H1 (cell line): Measurements from ENCODE around the gene ADCY3. TPM values are rescaled to one million over a fixed set of nuclear protein-coding genes. Genes with fewer than 3 reads are reported as not detected.

Experiments
- BRCA1 ChIP-seq: IDR thresholded peaks from 2 replicates; pipeline ENCODE4 v1.6.1; 2012; ENCODE audit warnings: low read depth, low read length, improper control_type of control experiment
- HDAC6 ChIP-seq: IDR thresholded peaks from one replicate; pipeline ENCODE4 v1.7.1; 2012; ENCODE audit warnings: low read depth, mild to moderate bottlenecking, inconsistent platforms, low read length, moderate library complexity
- MAFK ChIP-seq: IDR thresholded peaks from 2 replicates; pipeline ENCODE4 v1.6.1; 2012; ENCODE audit warnings: low read depth, mild to moderate bottlenecking, improper control_type of control experiment, low read length
- PHF8 ChIP-seq: fragments of 200-600 bp; sonication (generic); conservative IDR thresholded peaks from 2 replicates; pipeline ENCODE4 v1.7.1; 2012; ENCODE audit warnings: low read depth, mild to moderate bottlenecking, inconsistent platforms, low read length, moderate library complexity
- RAD21 ChIP-seq, 2 experiments: IDR thresholded peaks in 1 of 2; conservative IDR thresholded peaks in 1 of 2; 2 replicates each; pipeline ENCODE4 v1.6.1; 2011; ENCODE audit warnings: low read depth in 2 of 2, low read length in 2 of 2, improper control_type of control experiment in 1 of 2, inconsistent platforms in 1 of 2, mild to moderate bottlenecking in 1 of 2, moderate library complexity in 1 of 2
- SAP30 ChIP-seq: fragments of 300-600 bp; sonication (generic); IDR thresholded peaks from 2 replicates; pipeline ENCODE4 v1.7.1; 2012; ENCODE audit warnings: low read length, moderate library complexity, mild to moderate bottlenecking, inconsistent platforms; ENCODE audit not compliant: insufficient read depth, insufficient replicate concordance
- SIN3A ChIP-seq, 2 experiments: IDR thresholded peaks in 1 of 2; conservative IDR thresholded peaks in 1 of 2; 2 replicates each; pipeline ENCODE4 v1.6.1; 2011 to 2012; ENCODE audit warnings: low read length in 2 of 2, improper control_type of control experiment in 1 of 2, low read depth in 1 of 2, mild to moderate bottlenecking in 1 of 2
- SIX5 ChIP-seq: IDR thresholded peaks from 2 replicates; pipeline ENCODE4 v1.6.1; 2011; ENCODE audit warnings: mild to moderate bottlenecking, low read depth, low read length
- TAF7 ChIP-seq: optimal IDR thresholded peaks from 2 replicates; pipeline ENCODE3; 2011; ENCODE audit warnings: low read depth, mild to moderate bottlenecking, inconsistent platforms, low read length, moderate library complexity, borderline replicate concordance
- TCF12 ChIP-seq: IDR thresholded peaks from 2 replicates; pipeline ENCODE4 v1.6.1; 2011; ENCODE audit warnings: low read depth, mild to moderate bottlenecking, low read length
- polyA plus RNA-seq, 7 experiments: library from polyadenylated mRNA; depleted of rRNA in 3 of 7; stranded (reverse) in 5 of 7; unstranded in 2 of 7; fragments of >200 nt in 5 of 7; fragments of 200-250 nt in 2 of 7; gene quantifications; 1 replicate in 5 of 7; 2 replicates in 1 of 7; 4 replicates in 1 of 7; pipeline versions ENCODE4 v1.2.1 to v1.2.3, GENCODE V29; 2011 to 2013; ENCODE audit warnings: missing spikeins in 2 of 7, mixed read lengths in 2 of 7
- total RNA-seq: library from RNA; stranded (reverse); fragmentation: NEBNext Ultra II Directional; extraction: Animal tissue kit (Norgen Biotek cat#: 25700); gene quantifications from 2 replicates; pipeline ENCODE4 v1.2.1, GENCODE V29; 2021
- TF ChIP-seq, protein P1 (sequence below): fragments of 300-600 bp; sonication (generic); IDR thresholded peaks from 2 replicates; pipeline ENCODE4 v1.7.1; 2012; ENCODE audit warnings: low read length, moderate library complexity, mild to moderate bottlenecking, inconsistent platforms; ENCODE audit not compliant: insufficient replicate concordance

ADCY3 gene
- total and polyA plus RNA-seq, 2 of the 8 experiments (the other 6 are each of a cell fraction or from before 2014, with no cell fraction given): 45.1 to 52.9 TPM

DNA sequence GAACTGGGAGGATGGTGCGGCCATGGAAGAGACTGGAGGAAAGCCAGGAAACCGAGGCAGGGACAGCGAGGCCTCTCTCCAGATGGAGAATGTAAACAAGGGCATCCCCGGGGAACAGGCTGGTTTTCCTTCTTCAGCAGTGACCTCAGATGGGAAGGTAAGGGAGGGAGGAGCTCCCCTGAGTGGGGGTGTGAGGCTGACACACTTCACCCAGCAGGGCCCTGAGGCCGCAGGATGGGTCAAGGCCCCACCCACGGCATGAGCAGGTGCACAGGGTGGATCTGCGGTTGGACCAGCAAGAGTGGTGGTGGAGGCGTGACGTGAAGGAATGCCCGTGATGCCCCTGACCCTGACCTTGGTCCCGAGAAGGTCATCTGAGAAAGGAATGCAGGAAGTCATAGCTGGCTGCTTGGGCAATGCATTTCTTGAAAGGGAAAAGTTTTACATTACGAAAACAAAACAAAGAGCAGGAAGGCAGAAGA is 48.1 kb downstream of the ADCY3 start (continued):
- TF ChIP-seq, protein P1, sequence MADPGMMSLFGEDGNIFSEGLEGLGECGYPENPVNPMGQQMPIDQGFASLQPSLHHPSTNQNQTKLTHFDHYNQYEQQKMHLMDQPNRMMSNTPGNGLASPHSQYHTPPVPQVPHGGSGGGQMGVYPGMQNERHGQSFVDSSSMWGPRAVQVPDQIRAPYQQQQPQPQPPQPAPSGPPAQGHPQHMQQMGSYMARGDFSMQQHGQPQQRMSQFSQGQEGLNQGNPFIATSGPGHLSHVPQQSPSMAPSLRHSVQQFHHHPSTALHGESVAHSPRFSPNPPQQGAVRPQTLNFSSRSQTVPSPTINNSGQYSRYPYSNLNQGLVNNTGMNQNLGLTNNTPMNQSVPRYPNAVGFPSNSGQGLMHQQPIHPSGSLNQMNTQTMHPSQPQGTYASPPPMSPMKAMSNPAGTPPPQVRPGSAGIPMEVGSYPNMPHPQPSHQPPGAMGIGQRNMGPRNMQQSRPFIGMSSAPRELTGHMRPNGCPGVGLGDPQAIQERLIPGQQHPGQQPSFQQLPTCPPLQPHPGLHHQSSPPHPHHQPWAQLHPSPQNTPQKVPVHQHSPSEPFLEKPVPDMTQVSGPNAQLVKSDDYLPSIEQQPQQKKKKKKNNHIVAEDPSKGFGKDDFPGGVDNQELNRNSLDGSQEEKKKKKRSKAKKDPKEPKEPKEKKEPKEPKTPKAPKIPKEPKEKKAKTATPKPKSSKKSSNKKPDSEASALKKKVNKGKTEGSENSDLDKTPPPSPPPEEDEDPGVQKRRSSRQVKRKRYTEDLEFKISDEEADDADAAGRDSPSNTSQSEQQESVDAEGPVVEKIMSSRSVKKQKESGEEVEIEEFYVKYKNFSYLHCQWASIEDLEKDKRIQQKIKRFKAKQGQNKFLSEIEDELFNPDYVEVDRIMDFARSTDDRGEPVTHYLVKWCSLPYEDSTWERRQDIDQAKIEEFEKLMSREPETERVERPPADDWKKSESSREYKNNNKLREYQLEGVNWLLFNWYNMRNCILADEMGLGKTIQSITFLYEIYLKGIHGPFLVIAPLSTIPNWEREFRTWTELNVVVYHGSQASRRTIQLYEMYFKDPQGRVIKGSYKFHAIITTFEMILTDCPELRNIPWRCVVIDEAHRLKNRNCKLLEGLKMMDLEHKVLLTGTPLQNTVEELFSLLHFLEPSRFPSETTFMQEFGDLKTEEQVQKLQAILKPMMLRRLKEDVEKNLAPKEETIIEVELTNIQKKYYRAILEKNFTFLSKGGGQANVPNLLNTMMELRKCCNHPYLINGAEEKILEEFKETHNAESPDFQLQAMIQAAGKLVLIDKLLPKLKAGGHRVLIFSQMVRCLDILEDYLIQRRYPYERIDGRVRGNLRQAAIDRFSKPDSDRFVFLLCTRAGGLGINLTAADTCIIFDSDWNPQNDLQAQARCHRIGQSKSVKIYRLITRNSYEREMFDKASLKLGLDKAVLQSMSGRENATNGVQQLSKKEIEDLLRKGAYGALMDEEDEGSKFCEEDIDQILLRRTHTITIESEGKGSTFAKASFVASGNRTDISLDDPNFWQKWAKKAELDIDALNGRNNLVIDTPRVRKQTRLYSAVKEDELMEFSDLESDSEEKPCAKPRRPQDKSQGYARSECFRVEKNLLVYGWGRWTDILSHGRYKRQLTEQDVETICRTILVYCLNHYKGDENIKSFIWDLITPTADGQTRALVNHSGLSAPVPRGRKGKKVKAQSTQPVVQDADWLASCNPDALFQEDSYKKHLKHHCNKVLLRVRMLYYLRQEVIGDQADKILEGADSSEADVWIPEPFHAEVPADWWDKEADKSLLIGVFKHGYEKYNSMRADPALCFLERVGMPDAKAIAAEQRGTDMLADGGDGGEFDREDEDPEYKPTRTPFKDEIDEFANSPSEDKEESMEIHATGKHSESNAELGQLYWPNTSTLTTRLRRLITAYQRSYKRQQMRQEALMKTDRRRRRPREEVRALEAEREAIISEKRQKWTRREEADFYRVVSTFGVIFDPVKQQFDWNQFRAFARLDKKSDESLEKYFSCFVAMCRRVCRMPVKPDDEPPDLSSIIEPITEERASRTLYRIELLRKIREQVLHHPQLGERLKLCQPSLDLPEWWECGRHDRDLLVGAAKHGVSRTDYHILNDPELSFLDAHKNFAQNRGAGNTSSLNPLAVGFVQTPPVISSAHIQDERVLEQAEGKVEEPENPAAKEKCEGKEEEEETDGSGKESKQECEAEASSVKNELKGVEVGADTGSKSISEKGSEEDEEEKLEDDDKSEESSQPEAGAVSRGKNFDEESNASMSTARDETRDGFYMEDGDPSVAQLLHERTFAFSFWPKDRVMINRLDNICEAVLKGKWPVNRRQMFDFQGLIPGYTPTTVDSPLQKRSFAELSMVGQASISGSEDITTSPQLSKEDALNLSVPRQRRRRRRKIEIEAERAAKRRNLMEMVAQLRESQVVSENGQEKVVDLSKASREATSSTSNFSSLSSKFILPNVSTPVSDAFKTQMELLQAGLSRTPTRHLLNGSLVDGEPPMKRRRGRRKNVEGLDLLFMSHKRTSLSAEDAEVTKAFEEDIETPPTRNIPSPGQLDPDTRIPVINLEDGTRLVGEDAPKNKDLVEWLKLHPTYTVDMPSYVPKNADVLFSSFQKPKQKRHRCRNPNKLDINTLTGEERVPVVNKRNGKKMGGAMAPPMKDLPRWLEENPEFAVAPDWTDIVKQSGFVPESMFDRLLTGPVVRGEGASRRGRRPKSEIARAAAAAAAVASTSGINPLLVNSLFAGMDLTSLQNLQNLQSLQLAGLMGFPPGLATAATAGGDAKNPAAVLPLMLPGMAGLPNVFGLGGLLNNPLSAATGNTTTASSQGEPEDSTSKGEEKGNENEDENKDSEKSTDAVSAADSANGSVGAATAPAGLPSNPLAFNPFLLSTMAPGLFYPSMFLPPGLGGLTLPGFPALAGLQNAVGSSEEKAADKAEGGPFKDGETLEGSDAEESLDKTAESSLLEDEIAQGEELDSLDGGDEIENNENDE: no peak
- no peak for TF ChIP-seq TAF7
- TF ChIP-seq SAP30: no peak
- no peak for TF ChIP-seq HDAC6
- no peak for TF ChIP-seq SIX5
- no peak for TF ChIP-seq SIN3A (conservative IDR thresholded peaks at IDR 0.05 in 1 of 2, IDR thresholded peaks at IDR 0.05 in 1 of 2; ENCODE audit: low read depth in 1 of 2, low read length in 2 of 2)
- TF ChIP-seq MAFK: no peak
- TF ChIP-seq PHF8: no peak
- no peak for TF ChIP-seq RAD21 (IDR thresholded peaks at IDR 0.05 in 1 of 2, conservative IDR thresholded peaks at IDR 0.05 in 1 of 2; ENCODE audit: low read depth in 2 of 2, low read length in 2 of 2)
- no peak for TF ChIP-seq TCF12
- TF ChIP-seq BRCA1: no peak
